ENCODE measurements around the gene RAB24.

Gene RAB24

GRCh38 chr5:177334781-177335700 lies 31.5 kb upstream of the RAB24 start:
- Histone ChIP-seq H3K79me2 (ENCODE audit: insufficient read depth, low read length) (peaks cover 14% of the 10 kb centered on the region), H3K9ac (ENCODE audit: low read length) (no peak overlapping the region), H3K27me3 (ENCODE audit: low read length) (no peaks in the 10 kb centered on the region), H3K9me2 (replicated peaks; ENCODE audit: insufficient read depth, low read length) (no peaks in the 10 kb centered on the region), H3K36me3 (ENCODE audit: low read length) (0 out of 2 replicates have a peak, but pooled peaks cover 7% of the 10 kb centered on the region), H3F3A (ENCODE audit: insufficient read depth) (no peaks in the 10 kb centered on the region), H3K27ac (ENCODE audit: low read depth, low read length) (no peak overlapping the region), H4K20me1 (ENCODE audit: low read depth, low read length) (no peaks in the 10 kb centered on the region), H3K4me3 (ENCODE audit: insufficient read depth, low read length, poor library complexity, severe bottlenecking) (no peak overlapping the region), H3K9me3 (ENCODE audit: insufficient read depth, low read length) (no peaks in the 10 kb centered on the region), H2AFZ (ENCODE audit: low read depth, low read length, severe bottlenecking) (no peak overlapping the region), H3K4me2 (ENCODE audit: low read depth, low read length, poor library complexity, severe bottlenecking) (no peak overlapping the region)
- TF ChIP-seq CTCF (IDR thresholded peaks at IDR 0.05; ENCODE audit: insufficient read depth, low read length, poor library complexity, severe bottlenecking) = no peak

- TF ChIP-seq EZH2phosphoT487 (conservative IDR thresholded peaks at IDR 0.05; ENCODE audit: low read length) = no peak
- TF ChIP-seq CTCF (IDR thresholded peaks at IDR 0.05; ENCODE audit: insufficient read depth, low read length, poor library complexity, severe bottlenecking) = no peak
- H3K79me2 ChIP-seq (ENCODE audit: insufficient read depth, low read length) = peaks cover 5% of the 10 kb centered on the region; the same call in 1 of the 2 replicates
- H3K36me3 ChIP-seq (ENCODE audit: low read length) = 0 out of 2 replicates have a peak, but pooled peaks cover 7% of the 10 kb centered on the region
- no peak overlapping the region for H3K9ac ChIP-seq (ENCODE audit: low read length)
- no peaks in the 10 kb centered on the region for H3K9me2 ChIP-seq (replicated peaks; ENCODE audit: insufficient read depth, low read length)
- H3K4me2 ChIP-seq (ENCODE audit: low read depth, low read length, poor library complexity, severe bottlenecking) = no peak overlapping the region
- no peak overlapping the region for H2AFZ ChIP-seq (ENCODE audit: low read depth, low read length, severe bottlenecking)
- no peak overlapping the region for H3K4me3 ChIP-seq (ENCODE audit: insufficient read depth, low read length, poor library complexity, severe bottlenecking)
- H3F3A ChIP-seq (ENCODE audit: insufficient read depth) = no peaks in the 10 kb centered on the region
- H3K27ac ChIP-seq (ENCODE audit: low read depth, low read length) = no peak overlapping the region
- no peaks in the 10 kb centered on the region for H3K9me3 ChIP-seq (ENCODE audit: insufficient read depth, low read length)
- H4K20me1 ChIP-seq (ENCODE audit: low read depth, low read length) = no peaks in the 10 kb centered on the region
- H3K27me3 ChIP-seq (ENCODE audit: low read length) = no peaks in the 10 kb centered on the region
These were observed 30.6 kb upstream of the RAB24 start for GRCh38 chr5:177334155-177334551.

GRCh38 chr5:177333420-177334154 lies 30.1 kb upstream of the RAB24 start:
- H3K36me3 ChIP-seq (ENCODE audit: low read length) = 0 out of 2 replicates have a peak, but pooled peaks cover 7% of the 10 kb centered on the region
- H3F3A ChIP-seq (ENCODE audit: insufficient read depth) = no peaks in the 10 kb centered on the region
- TF ChIP-seq CTCF (IDR thresholded peaks at IDR 0.05; ENCODE audit: insufficient read depth, low read length, poor library complexity, severe bottlenecking) = no peak
- TF ChIP-seq EZH2phosphoT487 (conservative IDR thresholded peaks at IDR 0.05; ENCODE audit: low read length) = no peak
- H3K4me2 ChIP-seq (ENCODE audit: low read depth, low read length, poor library complexity, severe bottlenecking) = no peak overlapping the region
- no peak overlapping the region for H3K4me3 ChIP-seq (ENCODE audit: insufficient read depth, low read length, poor library complexity, severe bottlenecking)
- no peaks in the 10 kb centered on the region for H4K20me1 ChIP-seq (ENCODE audit: low read depth, low read length)
- H3K9me3 ChIP-seq (ENCODE audit: insufficient read depth, low read length) = no peaks in the 10 kb centered on the region
- no peaks in the 10 kb centered on the region for H3K79me2 ChIP-seq (ENCODE audit: insufficient read depth, low read length)
- H3K27me3 ChIP-seq (ENCODE audit: low read length) = no peaks in the 10 kb centered on the region
- H3K27ac ChIP-seq (ENCODE audit: low read depth, low read length) = no peak overlapping the region
- H3K9ac ChIP-seq (ENCODE audit: low read length) = no peak overlapping the region
- H3K9me2 ChIP-seq (replicated peaks; ENCODE audit: insufficient read depth, low read length) = no peaks in the 10 kb centered on the region
- no peak overlapping the region for H2AFZ ChIP-seq (ENCODE audit: low read depth, low read length, severe bottlenecking)

Measured in SU-DHL-6 (cell line).